ENCODE measurements around the gene ADCY9.

ADCY9 gene

DNA sequence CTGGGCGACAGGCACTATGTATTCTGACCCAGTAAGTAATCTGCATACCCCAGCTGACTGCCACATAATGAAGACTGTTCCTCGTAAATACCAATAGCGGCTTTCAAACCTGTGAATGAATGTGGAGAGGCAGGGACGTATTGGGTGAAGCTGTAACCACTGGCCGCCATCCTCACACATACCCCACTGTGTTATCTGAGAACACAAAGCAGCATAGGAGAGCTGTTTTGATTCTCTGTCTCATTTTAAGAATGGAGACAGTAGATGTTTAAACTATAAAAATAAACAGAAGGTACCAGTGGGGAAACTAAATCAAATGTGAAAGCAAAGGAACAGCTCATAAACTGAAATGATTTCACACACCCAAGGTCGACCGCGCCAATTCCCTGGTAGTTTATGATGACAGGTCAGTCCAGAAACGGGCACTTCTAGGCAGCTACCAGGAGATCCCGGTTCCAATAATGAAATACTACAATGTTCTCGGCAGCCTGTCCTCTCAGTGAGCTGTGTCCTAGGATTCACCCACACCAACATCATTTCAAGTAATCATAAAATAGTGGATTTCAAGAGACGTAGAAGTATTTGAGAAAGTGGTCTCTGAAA, 109.7 kb downstream of the ADCY9 start:
- DNase-seq, result no peak

GRCh38 chr16:4005731-4006130, 110.5 kb downstream of the ADCY9 start:
- DNase-seq, result no peak

DNA sequence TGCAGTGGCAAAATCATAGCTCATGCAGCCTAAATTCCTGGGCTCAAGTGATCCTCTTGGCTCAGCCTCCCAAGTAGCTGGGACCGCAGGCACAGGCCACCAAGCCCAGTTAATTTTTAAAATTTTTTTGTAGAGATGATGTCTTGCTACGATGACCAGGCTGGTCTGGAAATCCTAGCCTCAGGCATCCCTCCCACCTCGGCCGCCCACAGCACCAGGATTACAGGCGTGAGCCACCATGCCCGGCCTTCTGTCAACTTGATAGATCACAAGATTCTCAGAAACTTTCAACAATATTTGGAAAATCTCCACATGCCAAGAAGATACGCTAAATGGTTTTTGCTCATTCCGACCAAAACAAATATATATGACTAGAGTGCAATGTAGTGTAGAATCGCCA, 111.0 kb downstream of the ADCY9 start:
- DNase-seq, result no peak

- no peak for DNase-seq
Measured at GRCh38 chr16:4004206-4004605, 112.0 kb downstream of the ADCY9 start.

DNA sequence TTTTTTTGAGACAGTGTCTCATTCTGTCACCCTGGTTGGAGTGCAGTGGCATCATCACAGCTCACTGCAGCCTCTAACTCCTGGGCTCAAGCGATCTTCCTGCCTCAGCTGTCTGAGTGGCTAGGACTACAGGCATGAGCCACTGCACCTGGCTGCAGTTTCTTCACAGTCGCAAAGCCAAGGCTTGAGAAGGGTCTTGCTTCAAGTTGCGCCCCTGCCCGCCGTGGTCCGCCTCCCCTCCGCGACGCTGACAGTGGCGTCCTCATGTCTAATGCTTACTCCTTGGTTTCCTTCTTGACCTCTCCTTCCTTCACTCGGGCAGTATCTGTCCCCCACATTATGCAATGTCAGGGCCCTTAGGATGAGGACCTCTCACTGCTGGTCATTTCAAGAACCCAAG, 112.7 kb downstream of the ADCY9 start:
- DNase-seq, result no peak

DNA sequence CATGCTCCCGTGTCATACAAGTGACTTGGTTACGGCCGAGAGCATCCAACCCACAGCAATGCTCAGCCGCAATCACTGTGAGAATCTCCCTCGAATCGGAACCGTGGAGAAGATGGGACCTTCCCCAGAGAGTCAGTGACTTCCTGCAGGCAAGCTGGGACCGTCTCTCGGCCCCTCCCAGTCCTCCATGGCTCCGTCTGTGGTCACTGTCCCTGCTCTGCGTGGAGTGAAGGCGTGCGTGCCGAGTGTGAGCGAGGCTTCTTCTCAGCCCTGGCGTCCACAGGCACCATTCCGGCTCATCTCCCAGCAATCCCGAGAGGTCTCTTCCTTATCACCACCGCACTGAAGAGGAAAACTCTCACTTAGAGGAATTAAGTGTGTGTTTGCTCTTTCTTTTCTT, 113.1 kb downstream of the ADCY9 start:
- no peak for DNase-seq

- no peak for DNase-seq
Measured at GRCh38 chr16:4002121-4002520, 114.1 kb downstream of the ADCY9 start.

GRCh38 chr16:3999479-4000325, 116.5 kb downstream of the ADCY9 start:
- DNase-seq, result peak in 6 of 56 donors; percentile 5 to 33 (median 18)

GRCh38 chr16:3998793-3999478, 117.3 kb downstream of the ADCY9 start:
- DNase-seq, result no peak

- DNase-seq, result peak in 1 of 56 donors; percentile 3
Measured at GRCh38 chr16:3997231-3997841, 118.9 kb downstream of the ADCY9 start.

- DNase-seq, result no peak
Measured at GRCh38 chr16:3995001-3995400, 121.2 kb downstream of the ADCY9 start.

- no peak for DNase-seq
Measured at GRCh38 chr16:3993052-3993785, 123.0 kb downstream of the ADCY9 start.

DNA sequence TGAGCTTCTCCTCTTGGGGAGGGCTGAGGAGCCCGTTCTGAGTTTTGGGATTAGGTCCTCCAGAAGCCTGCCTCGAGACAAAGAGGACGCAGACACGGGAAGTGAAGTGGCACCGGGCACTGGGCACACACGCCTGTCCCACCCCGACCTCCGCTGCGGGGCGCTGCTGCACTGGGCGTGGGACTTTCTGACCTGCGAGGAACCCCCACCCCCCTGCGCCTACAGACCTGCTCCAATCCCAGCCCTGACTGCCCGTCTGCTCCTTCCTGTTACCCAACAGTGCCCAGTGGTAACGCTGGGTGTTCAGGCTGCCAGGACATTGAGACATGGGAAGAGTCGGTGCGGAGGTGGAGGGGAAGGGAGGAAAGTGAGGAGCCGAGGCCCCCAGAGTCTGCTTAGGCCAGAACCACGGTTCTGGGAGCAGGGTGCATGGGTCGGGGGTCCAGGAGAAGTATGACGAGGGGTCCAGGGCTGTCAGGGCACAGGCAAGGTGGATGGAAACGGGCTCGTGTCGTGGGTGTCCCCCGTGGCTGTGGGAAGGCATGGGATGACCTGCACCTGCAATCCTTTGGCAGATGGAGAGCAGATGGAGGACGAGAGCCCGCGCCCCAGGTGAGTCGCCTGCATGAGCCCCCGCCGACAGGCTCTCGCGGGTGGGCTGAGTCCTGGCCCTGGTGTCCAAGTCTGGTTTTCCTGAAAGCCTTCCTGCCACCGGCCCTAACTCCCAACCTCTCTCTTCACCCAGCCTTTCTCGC, 123.8 kb downstream of the ADCY9 start:
- peak in 1 of 56 donors; percentile 9 for DNase-seq

DNA sequence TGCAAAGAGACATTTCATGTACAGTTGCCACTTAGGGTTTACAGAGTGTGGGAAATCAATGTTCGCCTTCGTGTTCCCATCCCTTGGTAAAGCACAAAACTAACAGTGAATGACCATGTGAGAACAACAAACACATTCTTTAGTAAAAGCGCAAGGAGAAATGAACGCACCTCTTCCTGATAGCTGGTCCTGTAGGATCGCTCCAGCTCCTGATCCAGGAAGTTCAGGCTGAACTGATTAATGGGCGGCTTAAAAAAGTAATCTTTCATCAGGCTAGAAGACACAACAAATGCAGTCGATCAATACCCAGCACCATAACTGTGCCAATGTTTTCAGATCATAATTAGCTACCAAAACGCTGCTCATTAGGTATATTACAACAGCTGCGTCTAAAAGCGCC, 127.4 kb downstream of the ADCY9 start:
- DNase-seq, result no peak

DNA sequence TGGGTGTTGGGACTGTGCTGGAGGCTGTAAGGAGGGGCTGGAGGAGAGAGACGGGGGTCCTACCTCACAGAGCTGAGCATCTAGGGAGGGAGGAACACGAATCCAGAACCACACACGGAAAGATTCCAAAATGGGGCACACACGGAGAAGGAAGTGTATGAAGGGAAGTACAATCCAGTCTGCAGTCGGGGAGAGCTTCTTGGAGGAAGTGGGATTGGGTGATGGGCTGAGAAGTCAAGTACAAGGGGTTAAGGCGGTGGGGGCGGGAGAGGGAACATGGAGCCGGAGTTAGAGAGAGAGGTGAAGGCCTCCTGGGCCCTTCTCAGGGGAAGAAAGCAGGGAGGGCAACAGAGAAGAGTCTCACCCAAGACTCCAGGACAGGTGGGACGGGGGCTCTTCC, 128.2 kb downstream of the ADCY9 start:
- DNase-seq, result no peak

DNA sequence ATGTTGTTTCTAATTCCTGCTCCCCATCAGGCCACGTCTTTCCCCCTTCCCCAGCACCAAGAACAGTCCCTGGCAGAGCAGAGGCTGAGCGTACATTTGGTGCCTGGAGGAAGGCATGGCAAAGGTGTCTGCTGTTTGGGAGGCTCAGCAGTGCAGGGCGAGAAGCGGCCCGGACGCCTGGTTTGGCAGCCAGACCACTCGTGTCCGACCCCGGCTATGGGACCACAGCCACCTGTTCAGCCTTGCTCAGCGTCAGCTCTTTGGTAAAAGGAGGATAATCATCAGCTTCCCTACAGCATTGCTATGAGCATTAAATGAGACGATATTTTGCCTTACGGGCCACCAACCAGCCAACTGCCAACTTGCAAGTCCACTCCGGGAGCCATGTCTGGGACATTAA, 129.0 kb downstream of the ADCY9 start:
- DNase-seq, result no peak

- DNase-seq, result no peak
Measured at GRCh38 chr16:3986235-3986544, 130.1 kb downstream of the ADCY9 start.

GRCh38 chr16:3984111-3985060, 131.9 kb downstream of the ADCY9 start:
- no peak for DNase-seq

DNA sequence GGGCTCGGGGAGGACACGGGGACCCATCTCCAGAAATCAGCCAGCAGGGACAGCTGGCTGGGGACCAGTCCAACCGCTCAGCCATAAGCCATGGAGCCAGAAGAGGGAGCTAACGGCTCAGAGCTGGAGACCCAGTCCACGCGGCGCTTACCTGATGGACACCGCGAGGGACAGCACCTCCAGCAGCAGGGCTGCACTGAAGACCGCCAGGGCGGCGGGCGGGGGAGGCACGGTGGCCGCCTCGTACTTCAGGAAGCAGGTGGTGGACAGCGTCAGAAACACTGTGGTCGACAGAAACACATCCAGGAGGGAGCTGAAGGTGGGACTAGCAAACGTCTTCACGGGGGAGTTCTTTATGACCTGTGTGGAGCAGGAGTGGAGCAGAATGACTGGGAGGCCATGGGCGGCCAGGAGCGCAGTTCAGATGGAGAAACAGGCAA, 133.1 kb downstream of the ADCY9 start:
- peak in 40 of 56 donors; percentile 6 to 66 (median 36) for DNase-seq
